ENCODE data around the gene POLR2E.

The POLR2E gene

GRCh38 chr19:1105008-1105872, 10.1 kb upstream of the POLR2E start:
- peak overlapping the region; percentile 23 for H2BK5ac ChIP-seq (ENCODE audit: low read depth, low read length, poor library complexity)

GRCh38 chr19:1104311-1105007, 9.3 kb upstream of the POLR2E start:
- H3K4me2 ChIP-seq (ENCODE audit: low read length): peak overlapping the region; percentile 85
- H3K9ac ChIP-seq (ENCODE audit: low read length): peak overlapping the region; percentile 91
- H3K36me3 ChIP-seq (ENCODE audit: control insufficient read depth in 1 of 2, insufficient read depth in 2 of 2, low read length in 2 of 2): peaks cover 36 to 37% of the 10 kb centered on the region in 2 experiments
- H3K79me2 ChIP-seq (ENCODE audit: control insufficient read depth, insufficient read depth, low read length, poor library complexity): peaks cover 9% of the 10 kb centered on the region
- peak overlapping the region; percentile 83 for H4K8ac ChIP-seq (ENCODE audit: low read depth, low read length)
- H3K23ac ChIP-seq (ENCODE audit: low read length): no peak overlapping the region
- H3K4me1 ChIP-seq (ENCODE audit: control insufficient read depth in 1 of 2, insufficient read depth in 2 of 2, low read length in 2 of 2): peaks cover 24 to 25% of the 10 kb centered on the region in 2 experiments
- peak overlapping the region; percentile 53 for H2BK120ac ChIP-seq (ENCODE audit: insufficient read depth, low read length, poor library complexity)
- H3K27ac ChIP-seq (ENCODE audit: low read depth, low read length): peak overlapping the region; percentile 95
- H2AFZ ChIP-seq (ENCODE audit: insufficient read depth, low read length, poor library complexity): peak overlapping the region; percentile 62
- peak overlapping the region; percentile 93 for H3K18ac ChIP-seq (ENCODE audit: low read length)
- H4K91ac ChIP-seq (ENCODE audit: low read depth, low read length): peak overlapping the region; percentile 87
- WGBS (ENCODE audit: extremely low coverage, insufficient coverage, insufficient read length): no CpG with 5 or more reads among the region's 93 CpGs
- peak overlapping the region; percentile 7 for H3K4ac ChIP-seq (ENCODE audit: low read depth, low read length)
- H3K9me3 ChIP-seq (ENCODE audit: insufficient read depth, low read depth, low read length): no peaks in the 10 kb centered on the region
- H2BK5ac ChIP-seq (ENCODE audit: low read depth, low read length, poor library complexity): peak overlapping the region; percentile 93
- peak; percentile 79 to 88 for DNase-seq
- peaks cover 25% of the 10 kb centered on the region for H3K79me1 ChIP-seq (ENCODE audit: low read length)
- peak overlapping the region; percentile 86 for H4K12ac ChIP-seq (ENCODE audit: low read depth, low read length)
- H2BK12ac ChIP-seq (ENCODE audit: low read length): no peak overlapping the region
- H2AK5ac ChIP-seq (ENCODE audit: low read length): peak overlapping the region; percentile 73
- peak overlapping the region; percentile 88 for H3K4me3 ChIP-seq (ENCODE audit: low read depth, low read length)
- no peaks in the 10 kb centered on the region for H3K27me3 ChIP-seq (ENCODE audit: insufficient read depth, low read length)
- peak overlapping the region; percentile 97 for H3K14ac ChIP-seq (ENCODE audit: low read length)

More at GRCh38 chr19:1105008-1105872, 10.1 kb upstream of the POLR2E start:
- Histone ChIP-seq H3K14ac (ENCODE audit: low read length) (peak overlapping the region; percentile 16), H2AFZ (ENCODE audit: insufficient read depth, low read length, poor library complexity) (no peak overlapping the region), H3K9ac (ENCODE audit: low read length) (peak overlapping the region; percentile 85), H2AK5ac (ENCODE audit: low read length) (peak overlapping the region; percentile 13), H3K23ac (ENCODE audit: low read length) (no peak overlapping the region), H3K27me3 (ENCODE audit: insufficient read depth, low read length) (no peaks in the 10 kb centered on the region), H3K36me3 (ENCODE audit: control insufficient read depth in 1 of 2, insufficient read depth in 2 of 2, low read length in 2 of 2) (peaks cover 42 to 44% of the 10 kb centered on the region in 2 experiments), H4K8ac (ENCODE audit: low read depth, low read length) (peak overlapping the region; percentile 34), H3K9me3 (ENCODE audit: insufficient read depth, low read depth, low read length) (no peaks in the 10 kb centered on the region), H3K4ac (ENCODE audit: low read depth, low read length) (peak overlapping the region; percentile 77), H3K18ac (ENCODE audit: low read length) (peak overlapping the region; percentile 7), H3K4me2 (ENCODE audit: low read length) (peak overlapping the region; percentile 85), H3K4me1 (ENCODE audit: control insufficient read depth in 1 of 2, insufficient read depth in 2 of 2, low read length in 2 of 2) (peaks cover 24 to 25% of the 10 kb centered on the region in 2 experiments), H3K27ac (ENCODE audit: low read depth, low read length) (peak overlapping the region; percentile 95), H2BK12ac (ENCODE audit: low read length) (no peak overlapping the region), H3K4me3 (ENCODE audit: low read depth, low read length) (peak overlapping the region; percentile 88), H2BK120ac (ENCODE audit: insufficient read depth, low read length, poor library complexity) (peak overlapping the region; percentile 2), H4K12ac (ENCODE audit: low read depth, low read length) (no peak overlapping the region), H3K79me2 (ENCODE audit: control insufficient read depth, insufficient read depth, low read length, poor library complexity) (peaks cover 9% of the 10 kb centered on the region), H3K79me1 (ENCODE audit: low read length) (peaks cover 25% of the 10 kb centered on the region), H4K91ac (ENCODE audit: low read depth, low read length) (peak overlapping the region; percentile 52)
- DNase-seq: peak in 1 of 2 donors; percentile 59
- WGBS (ENCODE audit: extremely low coverage, insufficient coverage, insufficient read length): no CpG with 5 or more reads among the region's 69 CpGs

GRCh38 chr19:1103708-1104310, 8.6 kb upstream of the POLR2E start, which contains the start of gene GPX4:
TSS of gene GPX4 (plus strand) at chr19:1103994. CDS start at chr19:1104044, 50 bp downstream.
- Histone ChIP-seq H3K36me3 (ENCODE audit: control insufficient read depth in 1 of 2, insufficient read depth in 2 of 2, low read length in 2 of 2) (peaks cover 31% of the 10 kb centered on the region in 2 experiments), H3K9me3 (ENCODE audit: insufficient read depth, low read depth, low read length) (no peaks in the 10 kb centered on the region), H2AK5ac (ENCODE audit: low read length) (peak within 1 kb of the TSS; percentile 73), H3K4ac (ENCODE audit: low read depth, low read length) (peak within 1 kb of the TSS; percentile 80), H2BK12ac (ENCODE audit: low read length) (peak within 1 kb of the TSS; percentile 98), H4K8ac (ENCODE audit: low read depth, low read length) (peak within 1 kb of the TSS; percentile 83), H3K14ac (ENCODE audit: low read length) (peak within 1 kb of the TSS; percentile 97), H3K23ac (ENCODE audit: low read length) (no peak within 1 kb of the TSS), H3K9ac (ENCODE audit: low read length) (peak within 1 kb of the TSS; percentile 91), H2AFZ (ENCODE audit: insufficient read depth, low read length, poor library complexity) (peak within 1 kb of the TSS; percentile 62), H3K79me2 (ENCODE audit: control insufficient read depth, insufficient read depth, low read length, poor library complexity) (peaks cover 9% of the 10 kb centered on the region), H3K79me1 (ENCODE audit: low read length) (peaks cover 28% of the 10 kb centered on the region), H2BK5ac (ENCODE audit: low read depth, low read length, poor library complexity) (peak within 1 kb of the TSS; percentile 95), H4K12ac (ENCODE audit: low read depth, low read length) (peak within 1 kb of the TSS; percentile 86), H4K91ac (ENCODE audit: low read depth, low read length) (peak within 1 kb of the TSS; percentile 87), H2BK120ac (ENCODE audit: insufficient read depth, low read length, poor library complexity) (peak within 1 kb of the TSS; percentile 75), H3K4me3 (ENCODE audit: low read depth, low read length) (peak within 1 kb of the TSS; percentile 88), H3K27ac (ENCODE audit: low read depth, low read length) (peak within 1 kb of the TSS; percentile 95), H3K27me3 (ENCODE audit: insufficient read depth, low read length) (no peaks in the 10 kb centered on the region), H3K18ac (ENCODE audit: low read length) (peak within 1 kb of the TSS; percentile 93), H3K4me2 (ENCODE audit: low read length) (peak within 1 kb of the TSS; percentile 85), H3K4me1 (ENCODE audit: control insufficient read depth in 1 of 2, insufficient read depth in 2 of 2, low read length in 2 of 2) (peaks cover 27 to 28% of the 10 kb centered on the region in 2 experiments)
- no CpG with 5 or more reads among the region's 75 CpGs for WGBS (ENCODE audit: extremely low coverage, insufficient coverage, insufficient read length)
- peak; percentile 100 for DNase-seq

Measured in trophoblast cell (in vitro differentiated cells and primary cell).